Right hindlimb (tissue), 1 donor: ENCODE results near the gene BAD.

Experiments
- DNase-seq: peaks from one replicate; pipeline ENCODE4 v3.0.0-alpha.2; 2018

The BAD gene

DNA sequence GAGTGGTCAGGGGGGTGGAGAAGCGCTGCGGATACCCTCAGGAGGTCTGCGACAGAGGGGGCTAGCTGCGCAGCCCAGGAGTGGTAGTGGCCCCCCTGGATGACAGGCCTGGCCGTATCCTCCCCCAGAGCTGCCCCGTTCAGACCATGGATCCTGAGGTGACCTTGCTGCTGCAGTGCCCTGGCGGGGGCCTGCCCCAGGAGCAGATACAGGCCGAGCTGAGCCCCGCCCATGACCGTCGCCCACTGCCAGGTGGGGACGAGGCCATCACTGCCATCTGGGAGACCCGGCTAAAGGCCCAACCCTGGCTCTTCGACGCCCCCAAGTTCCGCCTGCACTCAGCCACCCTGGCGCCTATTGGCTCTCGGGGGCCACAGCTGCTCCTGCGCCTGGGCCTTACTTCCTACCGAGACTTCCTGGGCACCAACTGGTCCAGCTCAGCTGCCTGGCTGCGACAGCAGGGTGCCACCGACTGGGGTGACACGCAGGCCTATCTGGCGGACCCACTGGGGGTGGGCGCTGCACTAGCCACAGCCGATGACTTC lies 57.9 kb downstream of the BAD start:
- DNase-seq, result peak; percentile 64

DNA sequence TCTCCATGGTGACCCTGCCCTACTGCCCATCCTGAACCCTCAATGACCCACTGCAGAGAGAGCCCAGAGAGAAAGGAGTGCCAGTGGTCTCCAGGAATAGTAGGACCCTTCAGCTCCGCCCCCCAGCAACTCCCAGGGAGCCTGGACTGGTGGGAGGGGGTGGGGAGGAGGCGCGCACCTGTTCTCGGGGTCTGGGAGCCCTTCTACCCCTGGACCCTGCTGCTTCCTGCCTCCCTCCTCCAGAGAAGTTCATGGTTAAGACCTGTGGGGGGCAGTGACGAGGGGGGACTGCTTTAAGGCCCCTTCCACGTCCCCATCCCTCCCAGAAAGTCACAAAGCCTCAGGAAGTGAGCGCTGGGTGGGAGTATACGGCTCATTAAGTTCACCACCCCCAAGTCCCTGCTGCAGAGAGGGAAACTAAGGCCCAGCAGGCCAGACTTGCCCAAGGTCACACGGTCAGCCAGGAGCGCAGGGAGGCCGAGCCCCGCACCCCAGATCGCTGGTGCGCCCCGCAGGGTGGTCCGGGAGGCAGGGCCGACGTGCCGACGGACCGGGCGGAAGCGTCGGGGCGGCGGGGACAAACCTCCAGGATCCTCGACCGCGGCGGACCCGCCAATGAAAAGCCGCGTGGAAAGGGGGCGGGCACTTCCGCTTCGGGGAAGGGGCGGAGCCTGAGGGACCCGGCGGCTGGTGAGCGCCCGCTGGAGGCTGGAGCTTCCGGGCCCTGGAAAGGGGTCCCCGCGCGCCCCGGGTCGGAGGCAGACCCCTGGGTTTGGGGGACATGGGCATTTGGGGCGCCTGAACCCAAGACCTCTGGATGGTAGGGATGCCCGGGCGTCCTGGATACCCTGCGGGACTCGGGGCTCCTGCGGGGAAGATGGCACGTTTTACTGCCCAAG lies 58.6 kb downstream of the BAD start, which contains the start of the genes NUDT22 and TRPT1:
TSS of gene NUDT22 (plus strand) at position 667 of the 899 bp plus-strand sequence. CDS start 379 bp downstream, outside the sequence.
TSS of gene TRPT1 (minus strand) at position 579 of the 899 bp plus-strand sequence. CDS start at position 253, 326 bp downstream.
- DNase-seq, result peak; percentile 94

DNA sequence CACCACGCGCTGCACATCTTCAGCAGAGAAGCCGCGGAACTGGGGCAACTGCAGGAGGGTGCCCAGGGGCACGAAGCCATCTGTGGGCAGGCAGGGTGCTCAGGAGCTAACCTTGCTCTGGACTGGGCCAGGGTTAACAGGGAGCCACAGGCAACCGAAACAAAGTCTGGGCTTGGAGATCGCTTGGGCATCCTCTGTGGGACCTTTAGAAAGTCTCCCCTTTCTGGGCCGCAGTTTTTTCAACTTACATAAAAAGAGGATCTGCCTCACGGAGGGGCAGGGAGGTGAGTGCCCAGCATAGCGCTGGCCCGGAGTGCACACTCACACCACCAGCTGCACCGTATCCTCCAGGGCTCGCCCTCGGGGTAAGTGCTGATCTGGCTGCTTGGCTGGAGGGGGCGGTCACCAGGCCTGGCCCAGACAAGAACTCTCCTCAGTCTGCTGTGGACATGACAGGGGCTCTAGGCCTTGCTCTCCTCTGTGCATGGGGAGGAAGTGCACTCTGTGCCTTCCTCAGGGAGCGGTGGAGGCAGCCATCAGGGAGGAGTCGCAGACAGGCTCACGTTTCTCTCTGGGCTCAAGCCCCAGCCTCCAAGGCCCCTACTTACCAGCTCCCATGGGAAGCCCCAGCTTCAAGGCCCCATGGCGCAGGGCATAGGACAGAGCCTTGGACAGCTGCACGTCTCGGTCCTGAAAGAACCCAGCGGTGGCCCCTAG lies 59.4 kb downstream of the BAD start:
- no peak for DNase-seq

DNA sequence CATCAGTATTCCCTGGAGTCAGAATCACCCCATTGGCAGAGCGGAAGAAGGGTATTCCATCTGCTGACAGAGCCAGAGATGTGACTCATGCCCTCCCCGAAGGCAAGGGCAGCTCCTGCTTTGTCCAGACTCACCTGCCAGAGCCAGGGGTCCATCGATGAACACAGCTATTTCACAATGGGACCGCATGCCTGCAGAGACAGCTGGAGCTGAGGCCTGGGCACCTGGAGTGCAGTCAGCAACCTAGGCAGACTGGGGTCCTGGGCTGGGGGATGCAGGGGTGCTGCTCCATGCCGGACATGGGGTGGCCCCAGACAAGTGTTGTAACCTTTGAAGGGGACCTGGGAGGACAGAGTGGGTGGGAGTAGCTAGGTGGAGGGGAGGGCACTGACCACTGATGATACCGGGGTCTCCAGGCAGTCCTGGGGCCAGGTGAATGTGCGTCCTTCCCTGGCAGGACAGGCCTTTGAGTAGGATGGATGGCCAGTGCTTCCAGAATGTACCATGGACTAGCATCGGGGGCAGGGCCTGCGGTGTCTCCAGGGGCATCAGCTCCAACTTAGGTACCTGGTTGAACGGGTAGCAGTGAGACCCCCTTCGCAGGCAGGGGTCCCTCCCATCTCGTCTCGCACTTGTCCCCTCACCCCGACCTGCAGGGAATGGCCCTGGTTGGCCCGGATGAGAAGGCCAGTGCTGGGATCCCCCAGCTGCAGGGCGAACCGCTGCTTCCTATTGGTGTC lies 60.1 kb downstream of the BAD start:
- DNase-seq, result no peak

DNA sequence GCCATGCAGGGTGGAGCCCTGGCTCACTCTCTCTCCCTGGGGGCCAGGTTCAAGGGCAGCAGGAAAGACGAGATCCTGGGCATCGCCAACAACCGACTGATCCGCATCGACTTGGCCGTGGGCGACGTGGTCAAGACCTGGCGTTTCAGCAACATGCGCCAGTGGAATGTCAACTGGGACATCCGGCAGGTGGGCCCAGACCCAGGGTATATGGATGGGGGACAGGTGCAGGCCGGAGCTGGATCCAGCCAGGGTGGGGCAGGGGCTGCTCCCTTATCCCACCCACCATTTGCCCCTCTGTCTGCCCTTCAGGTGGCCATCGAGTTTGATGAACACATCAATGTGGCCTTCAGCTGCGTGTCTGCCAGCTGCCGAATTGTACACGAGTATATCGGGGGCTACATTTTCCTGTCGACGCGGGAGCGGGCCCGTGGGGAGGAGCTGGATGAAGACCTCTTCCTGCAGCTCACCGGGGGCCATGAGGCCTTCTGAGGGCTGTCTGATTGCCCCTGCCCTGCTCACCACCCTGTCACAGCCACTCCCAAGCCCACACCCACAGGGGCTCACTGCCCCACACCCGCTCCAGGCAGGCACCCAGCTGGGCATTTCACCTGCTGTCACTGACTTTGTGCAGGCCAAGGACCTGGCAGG lies 61.3 kb downstream of the BAD start:
- peak; percentile 29 for DNase-seq

DNA sequence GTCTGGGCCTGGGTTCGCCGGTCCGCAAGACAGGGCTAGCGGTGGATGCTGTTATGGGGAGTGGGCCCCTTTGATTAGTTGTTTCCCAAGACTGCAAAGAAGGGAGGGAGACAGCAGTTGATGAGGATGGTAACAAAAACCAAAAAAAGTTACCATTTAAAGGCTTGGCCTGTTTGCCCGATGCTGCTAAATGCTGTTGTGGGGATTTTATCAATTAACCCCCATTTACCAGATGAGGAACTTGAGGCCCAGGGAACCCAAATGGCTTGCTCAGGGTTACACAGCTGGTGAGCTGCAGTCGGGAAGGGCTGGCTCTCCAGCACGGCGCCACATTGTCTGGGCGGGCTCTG lies 61.8 kb downstream of the BAD start:
- no peak for DNase-seq

DNA sequence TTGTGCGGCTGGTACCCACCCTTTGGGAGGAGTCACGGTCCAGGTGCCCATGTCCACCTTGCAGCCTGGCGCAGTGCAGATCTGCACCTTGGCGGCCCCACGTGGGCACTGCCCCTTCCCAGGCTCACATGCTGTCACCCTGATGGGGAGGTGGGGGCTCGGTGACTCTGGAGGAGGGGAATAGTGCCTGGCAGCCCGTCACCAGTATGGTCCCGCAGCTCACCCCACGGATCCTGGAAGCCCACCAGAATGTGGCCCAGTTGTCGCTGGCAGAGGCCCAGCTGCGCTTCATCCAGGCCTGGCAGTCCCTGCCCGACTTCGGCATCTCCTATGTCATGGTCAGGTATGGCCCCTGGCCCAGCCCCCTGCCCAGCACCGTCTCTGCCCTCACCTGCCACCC lies 63.7 kb downstream of the BAD start:
- no peak for DNase-seq

DNA sequence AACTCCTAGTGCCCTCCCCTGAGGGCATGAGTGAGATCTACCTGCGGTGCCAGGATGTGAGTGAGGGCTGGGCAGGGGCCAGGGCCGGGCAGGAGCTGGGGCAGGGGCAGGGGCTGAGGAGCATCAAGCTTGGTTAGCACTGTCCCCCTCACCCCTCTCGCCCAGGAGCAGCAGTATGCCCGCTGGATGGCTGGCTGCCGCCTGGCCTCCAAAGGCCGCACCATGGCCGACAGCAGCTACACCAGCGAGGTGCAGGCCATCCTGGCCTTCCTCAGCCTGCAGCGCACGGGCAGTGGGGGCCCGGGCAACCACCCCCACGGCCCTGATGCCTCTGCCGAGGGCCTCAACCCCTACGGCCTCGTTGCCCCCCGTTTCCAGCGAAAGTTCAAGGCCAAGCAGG lies 64.2 kb downstream of the BAD start:
- no peak for DNase-seq
